H1 (cell line): Measurements from ENCODE around the gene SPOCK2. TPM values are rescaled to one million over a fixed set of nuclear protein-coding genes. Genes with fewer than 3 reads are reported as not detected.

ENCODE experiments used
- CTCF ChIA-PET: fragments of 300-600 bp; sonication (Branson Sonifier 250); formaldehyde crosslinking; loops from one replicate; lab custom pipeline; 2021; ENCODE audit not compliant: partially characterized antibody; lab: Charles Lee
- POLR2A ChIA-PET: fragments of 300-600 bp; sonication (Branson Sonifier 250); formaldehyde crosslinking; loops from one replicate; lab custom pipeline; 2021; ENCODE audit warnings: inconsistent platforms; ENCODE audit not compliant: partially characterized antibody; lab: Charles Lee
- DNase-seq, 2 experiments: peaks; one replicate each; pipeline versions ENCODE4 v3.0.0 to v3.0.0-alpha.2; 2010 to 2022; ENCODE audit warnings: low spot score in 2 of 2, low read depth in 1 of 2, mixed read lengths in 1 of 2
- FAIRE-seq: peaks from 2 replicates; lab custom pipeline; 2011; peaks lifted over from hg19 to GRCh38; lab: Jason Lieb, UNC
- H2AFZ ChIP-seq: 2 replicates; pipeline ENCODE4 v1.8.1; 2012; ENCODE audit warnings: low read length, inconsistent platforms
- H2AK5ac ChIP-seq: 2 replicates; pipeline ENCODE4 v1.6.1; 2013; ENCODE audit warnings: low read depth, low read length
- H2BK120ac ChIP-seq: replicated peaks from 2 replicates; pipeline ENCODE3; 2013; ENCODE audit warnings: low read depth, low read length, inconsistent platforms
- H2BK12ac ChIP-seq: 2 replicates; pipeline ENCODE4 v1.6.1; 2013; ENCODE audit warnings: low read depth, low read length
- H2BK15ac ChIP-seq: 2 replicates; pipeline ENCODE4 v1.6.1; 2013; ENCODE audit warnings: low read length
- H2BK20ac ChIP-seq: 2 replicates; pipeline ENCODE4 v1.6.1; 2013; ENCODE audit warnings: low read length
- H2BK5ac ChIP-seq: 2 replicates; pipeline ENCODE4 v1.6.1; 2013; ENCODE audit warnings: low read depth, low read length
- H3K14ac ChIP-seq: 2 replicates; pipeline ENCODE4 v1.6.1; 2013; ENCODE audit warnings: inconsistent platforms; ENCODE audit not compliant: insufficient read length
- H3K18ac ChIP-seq: 2 replicates; pipeline ENCODE4 v1.6.1; 2013; ENCODE audit warnings: low read length; ENCODE audit errors: extremely low read depth
- H3K23ac ChIP-seq: 2 replicates; pipeline ENCODE4 v1.6.1; 2013; ENCODE audit warnings: inconsistent platforms; ENCODE audit not compliant: insufficient read length
- H3K23me2 ChIP-seq: 2 replicates; pipeline ENCODE4 v1.6.1; 2013; ENCODE audit warnings: low read depth, low read length
- H3K27ac ChIP-seq: 2 replicates; pipeline ENCODE4 v1.6.1; 2011; ENCODE audit warnings: low read depth, low read length, inconsistent platforms
- H3K27me3 ChIP-seq, 4 experiments: replicated peaks in 1 of 4; 1 replicate in 1 of 4; 2 replicates in 3 of 4; pipeline versions ENCODE4 v1.6.1 to v1.8.1; 2011 to 2013; ENCODE audit warnings: low read length in 3 of 4, mild to moderate bottlenecking in 3 of 4, inconsistent platforms in 2 of 4, mixed read lengths in 2 of 4, moderate library complexity in 1 of 4; ENCODE audit not compliant: control insufficient read depth in 3 of 4, insufficient read depth in 3 of 4; ENCODE audit errors: extremely low read depth in 1 of 4
- H3K36me3 ChIP-seq, 4 experiments: 2 replicates each; pipeline versions ENCODE4 v1.6.1 to v1.8.1; 2011 to 2013; ENCODE audit warnings: mild to moderate bottlenecking in 4 of 4, low read length in 3 of 4, moderate library complexity in 2 of 4, control low read depth in 1 of 4, inconsistent platforms in 1 of 4; ENCODE audit not compliant: insufficient read depth in 4 of 4, control insufficient read depth in 2 of 4
- H3K4ac ChIP-seq: replicated peaks from 2 replicates; pipeline ENCODE3; 2013; ENCODE audit warnings: low read length, low read depth, mixed read lengths, inconsistent platforms; ENCODE audit not compliant: insufficient read length
- H3K4me1 ChIP-seq, 4 experiments: replicated peaks in 1 of 4; 1 replicate in 1 of 4; 2 replicates in 3 of 4; pipeline versions ENCODE4 v1.6.1 to v1.8.1; 2011 to 2013; ENCODE audit warnings: low read length in 3 of 4, inconsistent platforms in 2 of 4, mixed read lengths in 1 of 4; ENCODE audit not compliant: insufficient read depth in 4 of 4, control insufficient read depth in 3 of 4
- H3K4me2 ChIP-seq, 2 experiments: 2 replicates each; pipeline versions ENCODE4 v1.6.1 to v1.8.1; 2011 to 2013; ENCODE audit warnings: low read depth in 2 of 2, low read length in 2 of 2, control low read depth in 1 of 2, inconsistent platforms in 1 of 2, mild to moderate bottlenecking in 1 of 2; ENCODE audit not compliant: insufficient read depth in 1 of 2
- H3K4me3 ChIP-seq, 4 experiments: fragments of 200-600, 300-600 bp in 1 of 4; sonication (generic), shearing (Covaris generic), sonication (Bioruptor Twin) in 1 of 4; 2 replicates each; pipeline versions ENCODE4 v1.5.1 to v1.8.1; 2011 to 2016; ENCODE audit warnings: low read length in 4 of 4, low read depth in 3 of 4, control low read depth in 2 of 4, inconsistent platforms in 2 of 4, mild to moderate bottlenecking in 2 of 4, mixed read lengths in 1 of 4, moderate library complexity in 1 of 4; ENCODE audit not compliant: insufficient read depth in 2 of 4; ENCODE audit errors: extremely low read depth in 1 of 4
- H3K56ac ChIP-seq: replicated peaks from 2 replicates; pipeline ENCODE3; 2013; ENCODE audit warnings: low read depth, mild to moderate bottlenecking, mixed read lengths, low read length, inconsistent platforms; ENCODE audit not compliant: insufficient read length
- H3K79me1 ChIP-seq: 2 replicates; pipeline ENCODE4 v1.6.1; 2013; ENCODE audit warnings: low read depth, low read length, control low read depth
- H3K79me2 ChIP-seq, 2 experiments: 2 replicates each; pipeline versions ENCODE4 v1.6.1 to v1.8.1; 2012 to 2013; ENCODE audit warnings: low read length in 2 of 2, mild to moderate bottlenecking in 2 of 2, inconsistent platforms in 1 of 2; ENCODE audit not compliant: insufficient read depth in 2 of 2, control insufficient read depth in 1 of 2
- H3K9ac ChIP-seq, 4 experiments: replicated peaks in 1 of 4; 1 replicate in 1 of 4; 2 replicates in 3 of 4; pipeline versions ENCODE4 v1.6.1 to v1.8.1; 2011 to 2013; ENCODE audit warnings: low read depth in 3 of 4, low read length in 3 of 4, control low read depth in 2 of 4, mild to moderate bottlenecking in 2 of 4, moderate library complexity in 2 of 4, inconsistent platforms in 1 of 4; ENCODE audit errors: extremely low read depth in 1 of 4
- H3K9me3 ChIP-seq, 2 experiments: 2 replicates each; pipeline versions ENCODE4 v1.6.1 to v1.8.1; 2012 to 2013; ENCODE audit warnings: mild to moderate bottlenecking in 2 of 2, moderate library complexity in 2 of 2, control low read depth in 1 of 2, inconsistent platforms in 1 of 2, low read depth in 1 of 2, low read length in 1 of 2, mixed read lengths in 1 of 2; ENCODE audit not compliant: insufficient read depth in 2 of 2
- H4K20me1 ChIP-seq, 2 experiments: replicated peaks in 1 of 2; 2 replicates each; pipeline versions ENCODE3 to v1.8.1; 2011 to 2013; ENCODE audit warnings: inconsistent platforms in 2 of 2, low read length in 2 of 2, mild to moderate bottlenecking in 1 of 2; ENCODE audit not compliant: insufficient read depth in 2 of 2, control insufficient read depth in 1 of 2
- H4K5ac ChIP-seq: 2 replicates; pipeline ENCODE4 v1.6.1; 2013; ENCODE audit warnings: low read length, low read depth, mixed read lengths, inconsistent platforms; ENCODE audit not compliant: insufficient read length
- H4K8ac ChIP-seq: 2 replicates; pipeline ENCODE4 v1.8.0; 2013; ENCODE audit warnings: mild to moderate bottlenecking, moderate library complexity, low read length, inconsistent platforms; ENCODE audit not compliant: insufficient read depth; ENCODE audit errors: extremely low read depth
- H4K91ac ChIP-seq: replicated peaks from 2 replicates; pipeline ENCODE3; 2013; ENCODE audit warnings: low read length, mixed read lengths, inconsistent platforms; ENCODE audit not compliant: insufficient read length
- KDM4A ChIP-seq: IDR thresholded peaks from one replicate; pipeline ENCODE4 v1.7.1; 2012; ENCODE audit warnings: low read depth, mild to moderate bottlenecking, moderate library complexity, low read length, inconsistent platforms; ENCODE audit not compliant: severe bottlenecking
- SAP30 ChIP-seq: fragments of 300-600 bp; sonication (generic); IDR thresholded peaks from 2 replicates; pipeline ENCODE4 v1.7.1; 2012; ENCODE audit warnings: low read length, moderate library complexity, mild to moderate bottlenecking, inconsistent platforms; ENCODE audit not compliant: insufficient read depth, insufficient replicate concordance
- USF2 ChIP-seq: IDR thresholded peaks from 2 replicates; pipeline ENCODE4 v1.6.1; 2011; ENCODE audit warnings: low read length, improper control_type of control experiment
- WGBS, 2 experiments: shearing (Covaris generic) in 1 of 2; methylation state at CpG; one replicate each; pipeline versions ENCODE4 v1.1.6 to v1.1.7; 2013 to 2015; ENCODE audit warnings: low lambda C conversion rate in 2 of 2, mixed read lengths in 2 of 2, inconsistent platforms in 1 of 2, low coverage in 1 of 2, missing lambda C conversion rate in 1 of 2; ENCODE audit not compliant: insufficient replicate concordance in 2 of 2, insufficient coverage in 1 of 2, insufficient read length in 1 of 2; ENCODE audit errors: extremely low coverage in 1 of 2, missing lambda C conversion rate in 1 of 2; 5-methylcytosine and 5-hydroxymethylcytosine counted together
- polyA plus RNA-seq, 7 experiments: library from polyadenylated mRNA; depleted of rRNA in 3 of 7; stranded (reverse) in 5 of 7; unstranded in 2 of 7; fragments of >200 nt in 5 of 7; fragments of 200-250 nt in 2 of 7; gene quantifications; 1 replicate in 5 of 7; 2 replicates in 1 of 7; 4 replicates in 1 of 7; pipeline versions ENCODE4 v1.2.1 to v1.2.3, GENCODE V29; 2011 to 2013; ENCODE audit warnings: missing spikeins in 2 of 7, mixed read lengths in 2 of 7
- total RNA-seq: library from RNA; stranded (reverse); fragmentation: NEBNext Ultra II Directional; extraction: Animal tissue kit (Norgen Biotek cat#: 25700); gene quantifications from 2 replicates; pipeline ENCODE4 v1.2.1, GENCODE V29; 2021

The SPOCK2 gene
- total and polyA plus RNA-seq, 2 of the 8 experiments (the other 6 are each of a cell fraction or from before 2014, with no cell fraction given), result 1.5 to 1.9 TPM

DNA sequence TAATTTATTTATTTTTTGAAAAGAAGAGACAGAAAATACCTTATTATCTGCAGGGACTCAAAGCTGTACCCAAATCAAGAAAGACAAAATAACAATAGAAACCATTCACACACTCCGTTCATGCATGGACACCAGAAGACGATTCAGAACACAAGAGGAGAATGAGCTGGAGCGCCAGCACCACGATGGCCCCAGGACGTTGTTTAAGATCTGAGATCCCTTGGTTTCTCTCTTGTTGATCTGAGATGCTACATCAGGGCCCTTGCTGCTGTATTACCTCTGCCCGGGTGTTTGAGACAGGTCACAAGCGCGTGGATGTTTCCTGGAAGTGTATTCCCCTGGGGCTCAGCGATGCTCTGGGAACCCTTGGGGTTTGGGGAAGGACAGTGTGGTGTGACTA, 77.3 kb downstream of the SPOCK2 start:
- no peak overlapping the region for H4K5ac ChIP-seq
- no peak overlapping the region for H2BK12ac ChIP-seq
- no peaks in the 10 kb centered on the region for H3K79me2 ChIP-seq
- H4K91ac ChIP-seq, result no peak overlapping the region
- H3K9me3 ChIP-seq, result no peaks in the 10 kb centered on the region
- H2BK5ac ChIP-seq, result no peak overlapping the region
- no peak overlapping the region for H2AFZ ChIP-seq
- H2AK5ac ChIP-seq, result no peak overlapping the region
- H3K4ac ChIP-seq, result no peak overlapping the region
- ChIA-PET CTCF (interaction anchor here (0.8 kb wide), 1 partner anchor 39 kb away, joined by 3 read pairs; no protein-coding TSS in a partner anchor), POLR2A (interaction anchor here (0.6 kb wide), 1 partner anchor 106 kb away, joined by 3 read pairs; no protein-coding TSS in a partner anchor)
- no peak for FAIRE-seq
- H3K14ac ChIP-seq, result no peak overlapping the region
- H3K9ac ChIP-seq, result no peak overlapping the region
- no peak overlapping the region for H3K23ac ChIP-seq
- no peaks in the 10 kb centered on the region for H3K23me2 ChIP-seq
- H2BK15ac ChIP-seq, result no peak overlapping the region
- no peaks in the 10 kb centered on the region for H3K27me3 ChIP-seq
- WGBS, 2 experiments, result 89% methylated on average over 9 of the region's 9 CpGs; no CpG with 5 or more reads in 1 of the 2 experiments
- no peak overlapping the region for H2BK20ac ChIP-seq
- no peak overlapping the region for H3K56ac ChIP-seq
- H4K8ac ChIP-seq, result no peak overlapping the region
- H3K4me2 ChIP-seq, result no peak overlapping the region
- H3K4me3 ChIP-seq, result no peak overlapping the region
- no peaks in the 10 kb centered on the region; a peak in 1 of 7 replicates for H3K4me1 ChIP-seq
- no peak overlapping the region for H3K18ac ChIP-seq
- H3K36me3 ChIP-seq, result peaks cover 0 to 5% (median 0%) of the 10 kb centered on the region in 4 experiments; a peak in 2 of 8 replicates
- no peaks in the 10 kb centered on the region for H4K20me1 ChIP-seq
- no peak overlapping the region for H2BK120ac ChIP-seq
- no peaks in the 10 kb centered on the region for H3K79me1 ChIP-seq
- no peak for DNase-seq
- no peak overlapping the region for H3K27ac ChIP-seq
- no peak for TF ChIP-seq USF2
- no peak for TF ChIP-seq KDM4A
- no peak for TF ChIP-seq SAP30
